NCI-H2227 (cell line): ENCODE data around the gene FOXG1.
A peak's percentile ranks its signal among the peaks of the same experiment; 100 is the strongest.

Source experiments
- DNase-seq: peaks from one replicate; lab custom pipeline; 2025; ENCODE audit not compliant: unreplicated experiment; lab: John Stamatoyannopoulos, UW

Gene FOXG1

GRCh38 chr14:28774764-28775735, 8.5 kb downstream of the FOXG1 start:
- no peak for DNase-seq

DNA sequence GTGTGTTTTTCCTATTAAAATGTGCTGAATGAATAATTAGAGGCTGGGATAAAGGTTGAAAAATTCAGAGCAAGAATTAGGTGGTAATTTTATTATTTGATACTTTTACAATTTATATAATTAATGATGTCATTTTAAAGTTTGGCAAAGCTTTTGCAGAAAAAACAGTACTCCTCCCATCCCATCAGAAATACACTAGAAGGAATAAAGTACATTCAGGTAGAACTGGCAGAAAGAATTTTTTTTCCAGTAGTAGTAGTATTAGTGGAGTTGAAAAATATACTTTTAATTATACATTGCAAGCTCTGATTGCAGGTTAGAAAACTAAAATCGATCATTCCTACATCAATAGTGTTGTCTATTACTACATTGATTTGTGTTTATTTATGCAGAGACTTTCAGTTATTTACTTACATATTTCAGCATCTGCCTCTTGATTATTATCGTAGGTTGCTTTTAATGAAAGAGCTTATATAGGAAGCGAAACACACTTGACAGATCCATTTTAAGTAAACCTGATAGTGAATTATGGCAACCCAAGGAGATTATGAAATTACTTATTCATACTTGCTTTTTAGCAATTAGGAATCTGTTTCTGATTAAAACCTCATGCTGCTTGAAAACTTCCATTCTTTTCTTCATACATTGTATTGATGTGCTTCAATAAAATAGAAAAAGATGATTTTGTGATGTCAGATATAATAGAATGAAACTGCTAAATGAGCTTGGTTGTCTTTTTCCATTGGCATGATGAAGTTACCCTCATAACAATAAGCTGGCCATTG, 10.1 kb downstream of the FOXG1 start:
- DNase-seq = no peak

DNA sequence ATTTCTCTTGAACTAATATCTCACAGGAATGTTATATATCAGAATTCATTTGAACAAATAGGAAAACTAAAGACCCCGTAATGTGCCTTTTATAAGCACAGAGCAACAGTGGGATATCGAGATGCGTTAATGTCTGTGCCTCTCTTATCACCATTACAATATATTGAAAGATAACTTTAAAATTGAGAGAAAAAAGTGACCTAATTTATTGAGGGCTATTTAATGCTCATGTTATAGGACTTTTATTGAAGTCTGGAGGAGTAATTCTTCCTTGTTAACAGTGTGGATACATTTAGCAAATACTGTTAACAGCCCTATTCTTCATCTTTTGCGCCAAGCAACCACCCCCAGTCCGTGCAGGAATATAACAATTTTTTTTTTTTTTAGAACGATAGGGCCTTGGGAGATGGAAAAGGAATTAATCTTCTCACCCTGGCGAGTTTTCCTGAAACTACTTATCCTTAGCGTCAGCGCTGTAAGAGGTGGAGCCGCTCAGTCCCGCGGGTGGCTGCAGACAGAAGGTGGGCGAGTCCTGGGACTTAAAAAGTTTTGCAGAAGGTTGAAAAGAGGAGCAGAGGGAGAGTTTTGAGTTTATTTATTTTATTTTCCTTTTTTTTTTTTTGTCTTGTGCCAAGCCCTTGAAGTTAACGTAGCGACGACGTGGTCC, 11.0 kb downstream of the FOXG1 start:
- no peak for DNase-seq

DNA sequence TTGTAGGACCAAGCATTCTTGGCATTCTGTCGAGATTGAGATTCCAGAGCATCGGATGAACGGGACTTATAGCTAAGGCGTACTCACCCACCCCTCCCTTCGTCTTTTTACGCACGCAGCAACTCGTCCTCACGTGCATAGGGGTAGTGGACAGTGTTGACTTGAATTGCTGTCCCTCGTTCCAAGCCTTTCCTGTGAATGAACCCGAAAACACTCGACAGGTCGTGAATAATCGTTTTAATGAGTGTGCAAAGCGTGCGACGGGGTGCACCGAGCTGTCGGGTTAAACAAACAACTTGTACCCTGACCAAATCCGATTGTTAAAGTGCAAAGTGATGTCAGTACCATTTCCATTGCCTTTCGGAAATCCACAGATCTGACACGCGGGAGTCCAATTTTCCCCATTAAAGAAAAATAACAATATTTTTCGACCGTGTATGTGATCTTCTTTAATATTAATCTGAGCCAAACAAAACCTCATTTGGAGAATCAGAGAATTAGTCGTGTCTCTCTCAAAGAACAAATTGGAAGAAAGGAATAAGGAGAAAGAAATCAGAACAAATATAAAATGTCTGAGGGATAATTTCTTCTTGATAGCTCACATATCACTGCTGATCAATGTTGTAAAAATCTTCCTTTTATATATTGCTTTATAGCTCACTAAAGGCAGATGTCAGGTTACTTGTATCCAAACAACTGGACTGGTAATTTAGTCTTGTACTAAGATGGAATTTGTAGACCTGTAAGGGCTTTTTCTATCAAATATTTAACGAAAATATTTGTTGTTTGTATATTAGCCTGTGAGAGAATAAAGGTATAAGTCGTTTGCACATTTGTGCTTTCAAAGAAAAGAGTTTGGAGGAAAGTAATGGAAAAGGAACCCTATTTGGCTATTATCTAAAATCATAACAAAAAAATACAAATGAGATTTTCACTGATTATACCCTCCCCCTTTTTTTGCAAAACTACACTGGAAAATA, 11.8 kb downstream of the FOXG1 start:
- no peak for DNase-seq

- DNase-seq = no peak
These were observed 12.9 kb downstream of the FOXG1 start for GRCh38 chr14:28779456-28779855.

DNA sequence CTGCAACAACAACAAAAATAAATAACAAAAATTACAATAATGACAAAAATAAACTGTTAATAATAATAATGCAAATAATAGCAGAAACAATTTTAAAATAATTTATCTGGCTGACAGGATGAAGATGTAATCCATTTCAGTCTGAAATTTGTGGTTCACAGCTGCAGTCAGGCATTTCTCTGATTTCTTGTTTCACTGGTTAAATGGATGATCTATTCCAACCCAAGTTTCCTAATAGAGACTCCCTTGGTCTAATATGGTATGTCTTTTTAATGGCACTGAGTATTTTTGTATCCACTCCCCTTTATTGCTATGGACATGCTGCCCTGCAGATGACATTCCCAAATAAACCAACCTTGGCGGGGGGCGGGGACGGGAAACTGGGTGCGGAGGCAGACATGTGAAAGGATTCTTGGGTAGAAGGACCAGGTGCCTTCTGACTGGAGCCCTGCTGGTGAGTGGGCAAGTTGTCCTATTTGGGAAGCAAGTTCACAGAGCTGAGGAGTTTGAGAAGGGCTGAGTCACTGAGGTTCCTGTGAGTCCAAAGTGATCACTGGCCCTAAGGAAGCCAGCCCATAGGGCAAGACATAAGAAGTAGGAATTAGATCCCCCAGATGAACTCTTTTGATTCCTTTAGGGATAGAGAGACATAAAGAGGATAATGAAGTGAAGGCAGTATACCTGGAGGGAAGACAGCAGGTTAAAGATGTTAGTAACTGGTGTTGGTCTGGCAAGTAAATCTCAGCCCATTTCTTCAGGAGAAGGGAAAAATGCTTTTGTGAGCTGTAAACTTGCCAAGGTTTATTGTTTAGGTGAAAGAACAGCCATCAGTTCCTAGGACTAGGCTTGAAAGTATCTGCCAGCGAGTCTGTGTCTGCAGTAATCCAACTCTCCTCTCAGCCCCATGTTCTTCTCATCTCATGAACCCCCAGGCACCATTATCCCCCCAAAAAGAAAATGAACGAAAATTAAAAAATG, 14.5 kb downstream of the FOXG1 start:
- DNase-seq = no peak

DNA sequence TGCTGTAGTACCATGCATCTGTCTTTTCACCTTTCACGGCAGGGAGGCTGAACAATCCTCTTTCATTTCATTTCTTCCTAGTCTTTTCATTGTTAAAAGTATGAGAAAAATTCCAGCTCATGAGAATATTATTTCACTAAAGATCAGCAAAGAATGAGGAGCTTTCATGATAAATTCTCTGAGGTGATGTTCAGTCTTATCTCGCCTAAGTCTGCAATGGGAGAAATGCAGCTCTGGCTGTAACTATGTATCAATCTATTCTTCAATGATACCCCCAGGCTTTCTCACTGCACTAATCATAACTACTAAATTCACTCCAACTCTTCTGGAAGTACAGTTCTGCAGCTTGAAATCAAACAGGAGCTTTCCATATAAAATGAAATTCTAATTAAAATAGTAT, 15.7 kb downstream of the FOXG1 start:
- DNase-seq = no peak

DNA sequence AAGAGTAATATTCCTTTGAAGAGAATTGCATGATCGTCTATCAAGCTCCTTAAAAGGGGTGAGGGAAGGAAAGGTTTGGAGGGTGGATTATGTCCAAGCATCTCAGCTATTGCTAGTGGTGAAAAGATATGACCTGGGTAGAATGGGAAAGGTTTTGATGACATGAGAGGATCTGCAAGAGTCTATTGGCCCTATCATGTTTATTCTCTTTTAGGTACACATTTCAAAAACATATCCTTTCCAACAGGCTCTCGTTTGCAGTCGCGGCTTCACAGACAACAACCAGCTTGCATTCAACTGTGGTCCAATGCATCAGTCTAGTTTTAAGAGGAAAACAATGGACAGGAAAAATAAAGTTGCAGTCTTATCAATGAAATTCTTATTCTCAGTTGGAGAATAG, 17.1 kb downstream of the FOXG1 start:
- DNase-seq = no peak

DNA sequence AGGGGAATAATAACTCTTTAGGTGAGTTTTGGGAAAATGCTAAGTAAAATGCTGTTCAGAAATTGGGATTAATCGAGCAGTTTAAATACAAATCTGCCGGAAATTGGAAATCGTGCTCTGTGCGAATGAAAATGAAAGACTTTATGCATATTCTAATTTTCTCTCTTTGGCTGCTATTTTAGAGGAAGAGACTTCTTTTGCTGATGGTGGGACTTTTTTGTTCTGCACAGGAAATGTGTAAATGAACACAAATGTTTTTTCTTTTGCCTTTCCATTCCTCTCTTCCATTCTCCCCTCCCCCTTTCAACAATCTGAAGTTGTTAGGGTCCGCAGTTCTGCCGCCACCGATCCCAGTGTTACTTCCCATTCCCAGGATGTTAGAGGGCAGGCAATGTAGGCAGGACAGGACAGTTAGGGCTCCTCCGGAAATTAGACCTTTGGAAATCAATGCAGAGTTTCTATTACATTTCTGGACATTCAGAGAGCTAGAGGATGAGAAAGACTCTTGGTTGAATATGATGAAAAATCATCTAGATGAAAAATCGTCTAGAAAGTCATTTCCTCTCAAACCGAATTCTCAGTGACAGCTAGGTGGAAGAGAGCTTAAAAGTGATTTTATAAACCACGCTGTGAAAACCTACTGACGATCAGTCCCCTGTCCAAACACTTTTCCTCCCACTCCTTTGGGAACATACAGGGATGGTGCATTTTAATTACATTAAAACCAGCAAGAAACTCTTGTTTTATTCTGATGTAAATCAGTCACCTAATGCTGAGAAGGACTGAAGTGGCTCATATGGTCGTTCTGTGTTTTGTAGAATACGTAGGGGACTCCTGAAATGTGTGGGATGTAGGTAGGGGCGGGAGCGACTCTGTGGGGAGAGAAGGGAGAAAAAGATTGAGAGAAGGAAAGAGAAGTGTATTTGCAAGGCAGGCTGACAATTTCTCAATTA, 17.8 kb downstream of the FOXG1 start:
- no peak for DNase-seq

DNA sequence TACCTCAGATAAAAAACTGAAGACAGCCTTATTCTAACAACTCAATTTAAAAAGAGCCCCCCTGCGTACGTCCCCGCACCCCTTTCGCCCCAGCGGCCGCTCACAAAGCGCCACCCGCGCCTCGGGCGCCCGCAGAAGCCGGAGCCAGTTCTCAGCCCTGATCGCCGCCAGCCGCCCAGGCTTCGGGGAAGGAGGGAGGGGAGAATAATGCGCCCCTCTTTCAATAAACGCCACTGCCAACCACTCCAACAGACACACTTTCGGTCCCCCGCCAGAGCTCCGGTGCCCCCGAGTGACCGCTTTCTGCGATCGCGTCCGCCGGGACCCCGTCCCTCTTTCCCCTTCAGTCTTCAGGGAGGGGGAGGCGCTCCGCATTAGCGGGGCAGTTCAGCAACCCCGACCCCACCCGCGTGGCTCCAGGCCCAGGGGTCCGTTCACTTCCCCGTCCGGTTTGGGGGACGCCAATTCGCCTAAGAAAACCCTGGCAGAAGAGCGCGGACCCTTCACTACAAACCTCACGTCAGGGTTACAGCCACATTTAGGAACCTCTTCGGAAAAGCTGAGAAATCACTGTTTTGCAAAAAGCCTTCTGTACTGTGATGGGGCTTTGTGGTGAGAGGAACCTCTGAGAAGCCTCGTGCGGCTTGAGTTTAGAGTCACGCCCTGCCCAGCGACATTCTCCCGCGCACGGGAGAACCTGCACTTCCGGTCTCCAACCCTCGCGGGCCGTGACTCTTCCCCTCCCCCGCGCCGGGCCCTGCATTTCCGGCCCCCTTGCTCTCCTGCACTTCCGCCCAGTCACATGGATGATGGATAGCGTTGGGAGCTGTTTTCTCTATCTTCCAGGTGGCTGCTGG, 18.7 kb downstream of the FOXG1 start:
- peak; percentile 96 for DNase-seq

- no peak for DNase-seq
These were observed 40.9 kb downstream of the FOXG1 start for GRCh38 chr14:28807518-28807917.

DNA sequence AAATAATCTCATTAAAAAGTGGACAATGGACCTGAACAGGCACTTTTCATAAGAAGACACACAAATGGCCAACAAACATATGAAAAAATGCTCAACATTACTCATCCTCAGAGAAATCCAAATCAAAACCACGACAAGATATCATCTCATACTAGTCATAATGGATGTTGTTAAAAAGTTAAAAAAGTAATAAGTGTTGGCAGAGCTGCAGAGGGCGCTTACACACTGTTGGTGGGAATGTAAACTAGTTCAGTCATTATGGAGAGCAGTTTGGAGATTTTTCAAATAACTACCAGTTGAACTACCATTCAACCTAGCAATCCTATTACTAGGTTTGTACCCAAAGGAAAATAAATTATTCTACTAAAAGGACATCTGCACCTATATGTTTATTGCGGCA, 47.2 kb downstream of the FOXG1 start:
- no peak for DNase-seq
